Keratinocyte (primary cell): ENCODE measurements around the gene SNRK. TPM values are rescaled to one million over a fixed set of nuclear protein-coding genes. Genes with fewer than 3 reads are reported as not detected.

Experiments
- DNase-seq: peaks from one replicate; pipeline ENCODE4 v3.0.0-alpha.2; 2011; ENCODE audit warnings: low read depth, missing footprints, low spot score
- FAIRE-seq: peaks from 2 replicates; lab custom pipeline; 2011; peaks lifted over from hg19 to GRCh38; lab: Jason Lieb, UNC
- H2AFZ ChIP-seq: 2 replicates; pipeline ENCODE4 v1.6.0; 2012; ENCODE audit warnings: low read length, control low read depth, inconsistent platforms; ENCODE audit not compliant: control insufficient read depth
- H3K27ac ChIP-seq: 2 replicates; pipeline ENCODE4 v1.5.1; 2011; ENCODE audit warnings: low read length; ENCODE audit not compliant: control insufficient read depth, insufficient read depth
- H3K27me3 ChIP-seq: 3 replicates; pipeline ENCODE4 v1.6.0; 2011; ENCODE audit warnings: low read length; ENCODE audit not compliant: control insufficient read depth, insufficient read depth; ENCODE audit errors: extremely low read depth
- H3K36me3 ChIP-seq, 2 experiments: 2 replicates in 1 of 2; 3 replicates in 1 of 2; pipeline ENCODE4 v1.5.1; 2011; ENCODE audit warnings: low read length in 2 of 2, mild to moderate bottlenecking in 1 of 2; ENCODE audit not compliant: control insufficient read depth in 2 of 2, insufficient read depth in 2 of 2; ENCODE audit errors: extremely low read depth in 1 of 2
- H3K4me1 ChIP-seq: 3 replicates; pipeline ENCODE4 v1.5.1; 2011; ENCODE audit warnings: low read length; ENCODE audit not compliant: control insufficient read depth, insufficient read depth; ENCODE audit errors: extremely low read depth
- H3K4me2 ChIP-seq: 3 replicates; pipeline ENCODE4 v1.6.0; 2011; ENCODE audit warnings: low read depth, low read length; ENCODE audit not compliant: control insufficient read depth, insufficient read depth; ENCODE audit errors: extremely low read depth
- H3K4me3 ChIP-seq, 3 experiments: fragments of 200-600 bp in 1 of 3; sonication (generic) in 1 of 3; 2 replicates in 2 of 3; 3 replicates in 1 of 3; pipeline ENCODE4 v1.5.1; 2011 to 2016; ENCODE audit warnings: low read length in 3 of 3, mild to moderate bottlenecking in 3 of 3, control low read depth in 2 of 3, inconsistent platforms in 1 of 3, low read depth in 1 of 3, mixed read lengths in 1 of 3, mixed run types in 1 of 3, moderate library complexity in 1 of 3; ENCODE audit not compliant: control insufficient read depth in 2 of 3, insufficient read depth in 2 of 3; ENCODE audit errors: extremely low read depth in 1 of 3
- H3K79me2 ChIP-seq: 2 replicates; pipeline ENCODE4 v1.6.0; 2012; ENCODE audit warnings: low read length; ENCODE audit not compliant: control insufficient read depth, insufficient read depth
- H3K9ac ChIP-seq: 3 replicates; pipeline ENCODE4 v1.6.0; 2011; ENCODE audit warnings: low read length; ENCODE audit not compliant: control insufficient read depth, insufficient read depth; ENCODE audit errors: extremely low read depth
- H3K9me1 ChIP-seq: 3 replicates; pipeline ENCODE4 v1.6.0; 2011; ENCODE audit warnings: low read length; ENCODE audit not compliant: control insufficient read depth, insufficient read depth; ENCODE audit errors: extremely low read depth
- H3K9me3 ChIP-seq: 2 replicates; pipeline ENCODE4 v1.5.1; 2012; ENCODE audit warnings: low read depth, low read length; ENCODE audit not compliant: control insufficient read depth
- H4K20me1 ChIP-seq: 3 replicates; pipeline ENCODE4 v1.6.0; 2011; ENCODE audit warnings: low read length; ENCODE audit not compliant: control insufficient read depth, insufficient read depth; ENCODE audit errors: extremely low read depth
- EZH2 ChIP-seq: IDR thresholded peaks from one replicate; pipeline ENCODE4 v1.6.1; 2012; ENCODE audit warnings: inconsistent platforms, mild to moderate bottlenecking, low read length, moderate library complexity
- dilution Hi-C: fragments of 300-500 bp; cut with MboI; formaldehyde crosslinking; loops from one replicate; pipeline ENCODE4 v1.7.0; 2020; ENCODE audit warnings: low sequenced_read_pairs; ENCODE audit not compliant: extremely low pct_ligation_motif_present
- polyA minus RNA-seq, 3 experiments: library from RNA; depleted of rRNA, polyadenylated mRNA; stranded (reverse); fragments of >200 nt; gene quantifications; 1 replicate in 1 of 3; 2 replicates in 1 of 3; 3 replicates in 1 of 3; pipeline ENCODE4 v1.2.3, GENCODE V29; 2011
- polyA plus RNA-seq, 5 experiments: library from polyadenylated mRNA; depleted of rRNA in 3 of 5; stranded (reverse) in 3 of 5; stranded (forward) in 1 of 5; unstranded in 1 of 5; fragments of >200 nt; gene quantifications; 1 replicate in 1 of 5; 2 replicates in 3 of 5; 3 replicates in 1 of 5; pipeline versions ENCODE4 v1.2.1 to v1.2.3, GENCODE V29; 2011 to 2012; ENCODE audit warnings: missing spikeins in 2 of 5, low read depth in 1 of 5, low replicate concordance in 1 of 5
- TF ChIP-seq, protein P1 (sequence below), 3 experiments: IDR thresholded peaks in 1 of 3; conservative IDR thresholded peaks in 1 of 3; optimal IDR thresholded peaks in 1 of 3; 2 replicates in 2 of 3; 3 replicates in 1 of 3; pipeline versions ENCODE3 to v1.5.1; 2011; ENCODE audit warnings: low read length in 3 of 3, mild to moderate bottlenecking in 3 of 3, moderate library complexity in 2 of 3, control low read depth in 1 of 3, inconsistent platforms in 1 of 3; ENCODE audit not compliant: insufficient read depth in 2 of 3; ENCODE audit errors: extremely low read depth in 1 of 3

SNRK gene, protein sequence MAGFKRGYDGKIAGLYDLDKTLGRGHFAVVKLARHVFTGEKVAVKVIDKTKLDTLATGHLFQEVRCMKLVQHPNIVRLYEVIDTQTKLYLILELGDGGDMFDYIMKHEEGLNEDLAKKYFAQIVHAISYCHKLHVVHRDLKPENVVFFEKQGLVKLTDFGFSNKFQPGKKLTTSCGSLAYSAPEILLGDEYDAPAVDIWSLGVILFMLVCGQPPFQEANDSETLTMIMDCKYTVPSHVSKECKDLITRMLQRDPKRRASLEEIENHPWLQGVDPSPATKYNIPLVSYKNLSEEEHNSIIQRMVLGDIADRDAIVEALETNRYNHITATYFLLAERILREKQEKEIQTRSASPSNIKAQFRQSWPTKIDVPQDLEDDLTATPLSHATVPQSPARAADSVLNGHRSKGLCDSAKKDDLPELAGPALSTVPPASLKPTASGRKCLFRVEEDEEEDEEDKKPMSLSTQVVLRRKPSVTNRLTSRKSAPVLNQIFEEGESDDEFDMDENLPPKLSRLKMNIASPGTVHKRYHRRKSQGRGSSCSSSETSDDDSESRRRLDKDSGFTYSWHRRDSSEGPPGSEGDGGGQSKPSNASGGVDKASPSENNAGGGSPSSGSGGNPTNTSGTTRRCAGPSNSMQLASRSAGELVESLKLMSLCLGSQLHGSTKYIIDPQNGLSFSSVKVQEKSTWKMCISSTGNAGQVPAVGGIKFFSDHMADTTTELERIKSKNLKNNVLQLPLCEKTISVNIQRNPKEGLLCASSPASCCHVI
- polyA plus RNA-seq, result 9.4 to 15.7 TPM (median 11.5 TPM) in 3 replicates
- polyA plus RNA-seq (2011; ENCODE audit: low read depth), result 9.4 TPM
- 6.0 and 8.6 TPM in 2 replicates for polyA plus RNA-seq (2011; cell fraction: cytosol; rRNA removed)
- 15.5 and 16.8 TPM in 2 replicates for polyA plus RNA-seq (2011; cell fraction: nucleus; rRNA removed)
- polyA plus RNA-seq (2012; ENCODE audit: low replicate concordance), result 10.1 and 13.6 TPM in 2 replicates
- polyA minus RNA-seq, result 34.0 to 53.3 TPM (median 37.1 TPM) in 3 replicates
- polyA minus RNA-seq (2011; cell fraction: cytosol; rRNA and poly(A)+ RNA removed), result 23.0 TPM
- polyA minus RNA-seq (2011; cell fraction: nucleus; rRNA and poly(A)+ RNA removed), result 18.5 and 37.1 TPM in 2 replicates

DNA sequence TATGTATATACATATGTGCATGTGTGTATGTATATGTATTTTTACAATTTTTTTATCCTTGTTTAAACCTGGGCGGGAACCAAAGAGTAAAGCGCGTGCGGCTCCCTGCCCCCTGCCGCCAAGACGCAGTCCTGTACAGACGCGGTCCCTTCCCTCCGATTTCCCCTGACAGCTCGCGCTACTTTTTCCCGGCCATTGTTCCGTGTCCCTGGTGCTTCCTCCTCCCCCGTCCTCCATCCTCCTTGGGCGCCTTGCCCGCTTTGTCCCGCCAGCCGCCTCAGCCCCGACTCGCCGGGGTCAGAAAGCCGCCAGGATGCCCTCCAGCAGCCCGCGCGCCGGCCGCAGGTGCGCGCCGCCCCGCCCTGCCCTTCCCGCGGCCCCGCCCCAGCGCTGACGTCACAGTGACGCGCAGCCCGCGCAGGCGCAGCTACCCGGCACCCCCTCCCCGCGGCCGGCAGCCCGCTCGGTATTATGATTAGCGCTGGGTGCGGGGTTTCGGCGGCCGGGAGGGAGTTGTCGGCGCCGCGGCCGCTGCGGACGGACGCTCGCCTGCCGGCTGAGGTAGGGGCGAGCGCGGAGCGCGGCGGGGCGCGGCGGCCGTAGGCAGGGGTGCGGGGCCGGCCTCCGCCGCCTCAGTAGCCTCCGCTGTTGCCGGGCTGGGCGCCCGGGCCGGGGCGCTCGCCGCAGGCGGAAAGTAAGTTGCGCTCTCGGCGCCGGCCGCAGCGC lies at the start of gene SNRK:
Gene SNRK (plus strand): TSS at position 426 of the 726 bp plus-strand sequence. CDS start 16,664 bp downstream, outside the sequence.
- dilution Hi-C loops, result no loop called here
- peak within 1 kb of the TSS; percentile 80 for H3K27ac ChIP-seq

DNA sequence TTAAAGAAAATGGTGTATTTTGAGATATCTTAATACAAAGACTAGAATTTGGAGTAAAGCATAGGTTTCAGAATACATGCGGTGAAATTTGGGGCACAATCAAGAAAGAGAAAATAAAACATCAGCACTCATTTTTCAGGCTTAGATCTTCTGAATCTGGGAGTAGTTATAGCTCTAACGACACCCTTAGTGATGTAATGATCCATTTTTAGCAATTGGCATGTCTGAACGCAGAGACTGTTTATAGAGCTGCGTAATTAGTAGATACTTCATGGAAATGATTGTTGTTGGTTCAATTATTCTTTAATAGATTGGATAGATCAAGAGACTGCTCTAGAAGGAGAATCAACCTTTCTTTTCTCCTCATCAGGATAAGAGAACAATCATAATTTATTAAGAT lies 47.5 kb upstream of the SNRK start:
- no peak overlapping the region for H3K27ac ChIP-seq
- no peaks in the 10 kb centered on the region for H3K79me2 ChIP-seq
- H4K20me1 ChIP-seq, result no peaks in the 10 kb centered on the region
- H3K4me3 ChIP-seq, result no peak overlapping the region
- H3K27me3 ChIP-seq, result no peaks in the 10 kb centered on the region
- dilution Hi-C loops, result no loop called here
- H2AFZ ChIP-seq, result no peak overlapping the region
- peaks cover 30% of the 10 kb centered on the region for H3K4me1 ChIP-seq
- H3K9me3 ChIP-seq, result peaks cover 2% of the 10 kb centered on the region
- no peaks in the 10 kb centered on the region for H3K9me1 ChIP-seq
- TF ChIP-seq, protein P1, sequence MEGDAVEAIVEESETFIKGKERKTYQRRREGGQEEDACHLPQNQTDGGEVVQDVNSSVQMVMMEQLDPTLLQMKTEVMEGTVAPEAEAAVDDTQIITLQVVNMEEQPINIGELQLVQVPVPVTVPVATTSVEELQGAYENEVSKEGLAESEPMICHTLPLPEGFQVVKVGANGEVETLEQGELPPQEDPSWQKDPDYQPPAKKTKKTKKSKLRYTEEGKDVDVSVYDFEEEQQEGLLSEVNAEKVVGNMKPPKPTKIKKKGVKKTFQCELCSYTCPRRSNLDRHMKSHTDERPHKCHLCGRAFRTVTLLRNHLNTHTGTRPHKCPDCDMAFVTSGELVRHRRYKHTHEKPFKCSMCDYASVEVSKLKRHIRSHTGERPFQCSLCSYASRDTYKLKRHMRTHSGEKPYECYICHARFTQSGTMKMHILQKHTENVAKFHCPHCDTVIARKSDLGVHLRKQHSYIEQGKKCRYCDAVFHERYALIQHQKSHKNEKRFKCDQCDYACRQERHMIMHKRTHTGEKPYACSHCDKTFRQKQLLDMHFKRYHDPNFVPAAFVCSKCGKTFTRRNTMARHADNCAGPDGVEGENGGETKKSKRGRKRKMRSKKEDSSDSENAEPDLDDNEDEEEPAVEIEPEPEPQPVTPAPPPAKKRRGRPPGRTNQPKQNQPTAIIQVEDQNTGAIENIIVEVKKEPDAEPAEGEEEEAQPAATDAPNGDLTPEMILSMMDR (optimal IDR thresholded peaks at IDR 0.05 in 1 of 3, IDR thresholded peaks at IDR 0.05 in 1 of 3, conservative IDR thresholded peaks at IDR 0.05 in 1 of 3; ENCODE audit: extremely low read depth in 1 of 3, insufficient read depth in 2 of 3, low read length in 3 of 3), result no peak
- TF ChIP-seq EZH2, result no peak
- H3K9ac ChIP-seq, result no peak overlapping the region
- H3K36me3 ChIP-seq, result no peaks in the 10 kb centered on the region
- H3K4me2 ChIP-seq, result peak overlapping the region; percentile 17
- FAIRE-seq (no peak), DNase-seq (no peak)

More for the DNA sequence above, at the start of gene SNRK:
- Histone ChIP-seq H3K9me1 (peaks cover 3% of the 10 kb centered on the region), H3K4me2 (peak within 1 kb of the TSS; percentile 97), H3K9ac (peak within 1 kb of the TSS; percentile 77), H3K36me3 (peaks cover 0 to 4% of the 10 kb centered on the region in 2 experiments), H3K4me1 (peaks cover 32% of the 10 kb centered on the region), H3K27me3 (no peaks in the 10 kb centered on the region), H3K9me3 (no peaks in the 10 kb centered on the region), H4K20me1 (peaks cover 3% of the 10 kb centered on the region), H2AFZ (peak within 1 kb of the TSS; percentile 95), H3K79me2 (peaks cover 44% of the 10 kb centered on the region), H3K4me3 (peak within 1 kb of the TSS; percentile 68 to 81 (median 73))
- DNase-seq (peak; percentile 30), FAIRE-seq (no peak)
- TF ChIP-seq, protein P1 (optimal IDR thresholded peaks at IDR 0.05 in 1 of 3, IDR thresholded peaks at IDR 0.05 in 1 of 3, conservative IDR thresholded peaks at IDR 0.05 in 1 of 3; ENCODE audit: extremely low read depth in 1 of 3, insufficient read depth in 2 of 3, low read length in 3 of 3), result peak in 2 of 3 experiments; percentile 7 to 35
- no peak for TF ChIP-seq EZH2
